A549 (cell line): Measurements from ENCODE around the gene NAA16. TPM values are rescaled to one million over a fixed set of nuclear protein-coding genes. Genes with fewer than 3 reads are reported as not detected.

ENCODE experiments used
- ATAC-seq, 2 experiments: fragments of 200-7000 bp in 1 of 2; fragments of >200 bp in 1 of 2; cut with Nextera tagmentation in 1 of 2; cut with Tn5 transposase in 1 of 2; 3 replicates each; pipeline versions ENCODE4 v1.8.0 to v1.9.1; 2018 to 2020; ENCODE audit warnings: mild to moderate bottlenecking in 1 of 2, moderate library complexity in 1 of 2
- CTCF ChIA-PET: fragments of 300-600 bp; sonication (Branson Sonifier 250); formaldehyde crosslinking; extraction: SDS; loops from one replicate; lab custom pipeline; 2021; ENCODE audit warnings: antibody characterized with exemption, inconsistent platforms; lab: Yijun Ruan, JAX
- POLR2A ChIA-PET: fragments of 350-600 bp; formaldehyde crosslinking; extraction: SDS; loops from one replicate; lab custom pipeline; 2021; ENCODE audit warnings: antibody characterized with exemption, inconsistent platforms; lab: Yijun Ruan, JAX
- DNase-seq, 2 experiments: peaks; one replicate each; pipeline versions ENCODE4 v3.0.0 to v3.0.0-alpha.2; 2011 to 2016; ENCODE audit warnings: low read depth in 1 of 2, low spot score in 1 of 2
- FAIRE-seq: peaks from 2 replicates; lab custom pipeline; 2011; peaks lifted over from hg19 to GRCh38; lab: Jason Lieb, UNC
- H3K27ac ChIP-seq, 2 experiments: fragments of >200 bp; sonication (Bioruptor Twin); formaldehyde crosslinking; 3 replicates each; pipeline ENCODE4 v1.5.1; 2016 to 2017
- H3K4me1 ChIP-seq: fragments of >200 bp; sonication (Bioruptor Twin); formaldehyde crosslinking; 3 replicates; pipeline ENCODE4 v1.6.1; 2016
- H3K4me2 ChIP-seq: fragments of >200 bp; sonication (Bioruptor Twin); formaldehyde crosslinking; 3 replicates; pipeline ENCODE4 v1.6.1; 2016
- H3K4me3 ChIP-seq: fragments of >200 bp; sonication (Bioruptor Twin); formaldehyde crosslinking; 3 replicates; pipeline ENCODE4 v1.5.1; 2016
- H3K9me3 ChIP-seq: fragments of >200 bp; sonication (Bioruptor Twin); formaldehyde crosslinking; 3 replicates; pipeline ENCODE4 v1.6.1; 2016
- BCL3 ChIP-seq: fragments of >200 bp; sonication (Bioruptor Twin); formaldehyde crosslinking; IDR thresholded peaks from 3 replicates; pipeline ENCODE4 v1.6.1; 2016
- BHLHE40 ChIP-seq: IDR thresholded peaks from 2 replicates; pipeline ENCODE4 v1.6.1; 2012; ENCODE audit warnings: low read depth, low read length, inconsistent platforms
- CBX8 ChIP-seq: fragments of 200-600 bp; sonication (generic); IDR thresholded peaks from 2 replicates; pipeline ENCODE4 v1.6.1; 2016
- CEBPB ChIP-seq, 2 experiments: fragments of >200 bp in 1 of 2; sonication (Bioruptor Twin) in 1 of 2; formaldehyde crosslinking in 1 of 2; IDR thresholded peaks; 2 replicates each; pipeline ENCODE4 v1.6.1; 2012 to 2016
- ESRRA ChIP-seq: fragments of 150-350 bp; IDR thresholded peaks from 2 replicates; pipeline ENCODE4 v1.6.1; 2014; ENCODE audit warnings: mild to moderate bottlenecking, low read length, borderline replicate concordance
- FOXS1 ChIP-seq: fragments of 250-450 bp; sonication (Bioruptor Pico); IDR thresholded peaks from 2 replicates; pipeline ENCODE4 v1.5.0; 2020; ENCODE audit warnings: mild to moderate bottlenecking, moderate library complexity
- GATA3 ChIP-seq: IDR thresholded peaks from 2 replicates; pipeline ENCODE4 v1.6.1; 2012; ENCODE audit warnings: borderline replicate concordance
- HMGXB4 ChIP-seq: fragments of 250-450 bp; sonication (Bioruptor Pico); IDR thresholded peaks from 2 replicates; pipeline ENCODE4 v1.5.0; 2021; ENCODE audit warnings: mild to moderate bottlenecking, moderate library complexity, borderline replicate concordance
- HOXB13 ChIP-seq: fragments of 250-450 bp; sonication (Bioruptor Pico); IDR thresholded peaks from 2 replicates; pipeline ENCODE4 v1.5.0; 2020; ENCODE audit warnings: low read depth, mild to moderate bottlenecking, moderate library complexity
- HOXB5 ChIP-seq: fragments of 250-450 bp; sonication (Bioruptor Pico); IDR thresholded peaks from 2 replicates; pipeline ENCODE4 v1.5.0; 2020; ENCODE audit warnings: mild to moderate bottlenecking, moderate library complexity
- KDM1A ChIP-seq: fragments of 200-600 bp; sonication (generic); IDR thresholded peaks from 2 replicates; pipeline ENCODE4 v1.6.1; 2016; ENCODE audit warnings: low read depth, mild to moderate bottlenecking
- MAX ChIP-seq: IDR thresholded peaks from 2 replicates; pipeline ENCODE4 v1.6.1; 2012
- MAZ ChIP-seq: fragments of 150-350 bp; IDR thresholded peaks from 2 replicates; pipeline ENCODE4 v1.6.1; 2014; ENCODE audit warnings: antibody characterized with exemption, low read depth, low read length, borderline replicate concordance
- NPAS2 ChIP-seq: fragments of 250-450 bp; sonication (Bioruptor Pico); IDR thresholded peaks from 2 replicates; pipeline ENCODE4 v1.8.0; 2022; ENCODE audit warnings: mild to moderate bottlenecking, moderate library complexity, borderline replicate concordance
- PBX3 ChIP-seq: IDR thresholded peaks from 2 replicates; pipeline ENCODE4 v1.6.1; 2012
- PHF8 ChIP-seq: fragments of 200-600 bp; sonication (generic); IDR thresholded peaks from 2 replicates; pipeline ENCODE4 v1.6.1; 2016; ENCODE audit warnings: low read depth, mild to moderate bottlenecking, antibody characterized with exemption, moderate library complexity, borderline replicate concordance
- RFX5 ChIP-seq: fragments of 450-650 bp; IDR thresholded peaks from 2 replicates; pipeline ENCODE4 v1.7.1; 2014; ENCODE audit warnings: antibody characterized with exemption, mild to moderate bottlenecking, moderate library complexity
- RNF2 ChIP-seq: fragments of 200-600 bp; sonication (generic); IDR thresholded peaks from 2 replicates; pipeline ENCODE4 v1.6.1; 2016; ENCODE audit warnings: low read depth, mild to moderate bottlenecking, antibody characterized with exemption, moderate library complexity, borderline replicate concordance
- USF2 ChIP-seq: fragments of 450-650 bp; IDR thresholded peaks from 2 replicates; pipeline ENCODE4 v1.6.1; 2014; ENCODE audit warnings: antibody characterized with exemption
- ZC3H11A ChIP-seq: fragments of 450-650 bp; IDR thresholded peaks from 2 replicates; pipeline ENCODE4 v1.6.1; 2014; ENCODE audit warnings: antibody characterized with exemption, mild to moderate bottlenecking
- ZSCAN20 ChIP-seq: fragments of 250-450 bp; sonication (Bioruptor Pico); IDR thresholded peaks from 2 replicates; pipeline ENCODE4 v1.8.0; 2022; ENCODE audit warnings: mild to moderate bottlenecking, moderate library complexity
- WGBS: methylation state at CpG from one replicate; pipeline ENCODE4 v1.1.6; 2017; ENCODE audit errors: missing lambda C conversion rate; 5-methylcytosine and 5-hydroxymethylcytosine counted together
- polyA plus RNA-seq, 4 experiments: library from polyadenylated mRNA; depleted of rRNA in 3 of 4; stranded (reverse); fragments of >200 nt; fragmentation: RNase III in 1 of 4; extraction: RNeasy Plus Mini Kit Qiagen cat#74134 plus additional on column Dnase treatment in 1 of 4; gene quantifications; 2 replicates in 3 of 4; 3 replicates in 1 of 4; pipeline ENCODE4 v1.2.3, GENCODE V29; 2011 to 2017

NAA16 gene
- polyA plus RNA-seq, 2 of the 4 experiments (the other 2 are of a cell fraction) = 10.5 to 18.8 TPM

- ChIA-PET CTCF (interaction anchor here (0.6 kb wide), 1 partner anchor 56 kb away, joined by 3 read pairs; no protein-coding TSS in a partner anchor), POLR2A (no interaction called here)
- WGBS = 97% methylated on average over 2 of the region's 2 CpGs
- Histone ChIP-seq H3K4me2 (no peak overlapping the region), H3K4me1 (no peaks in the 10 kb centered on the region), H3K4me3 (no peak overlapping the region), H3K9me3 (0 out of 3 replicates have a peak, but pooled peaks cover 4% of the 10 kb centered on the region), H3K27ac (no peak overlapping the region)
- FAIRE-seq (no peak), DNase-seq (no peak), ATAC-seq (no peak)
- no peak for TF ChIP-seq HOXB5 (CRISPR knock-in tag)
- TF ChIP-seq ZSCAN20 = no peak
- TF ChIP-seq RNF2 = no peak
- TF ChIP-seq GATA3 = no peak
- TF ChIP-seq ESRRA = no peak
- TF ChIP-seq PBX3 = no peak
- TF ChIP-seq ZC3H11A = no peak
- TF ChIP-seq MAZ = no peak
- no peak for TF ChIP-seq BHLHE40
- TF ChIP-seq CEBPB (IDR thresholded peaks at IDR 0.05) = no peak
- TF ChIP-seq FOXS1 = no peak
These were observed 54.6 kb downstream of the NAA16 start for GRCh38 chr13:41365631-41366030.

- H3K4me2 ChIP-seq = no peak overlapping the region
- ATAC-seq = no peak
- 92% methylated on average over 2 of the region's 2 CpGs for WGBS
These were observed 59.7 kb downstream of the NAA16 start for GRCh38 chr13:41370736-41371135.

GRCh38 chr13:41377446-41377845, 66.4 kb downstream of the NAA16 start:
- ATAC-seq (no peak), FAIRE-seq (no peak), DNase-seq (no peak)
- H3K9me3 ChIP-seq = no peaks in the 10 kb centered on the region
- POLR2A ChIA-PET = no interaction called here
- no peaks in the 10 kb centered on the region for H3K4me1 ChIP-seq
- TF ChIP-seq ZSCAN20 = no peak
- no peak for TF ChIP-seq BCL3
- TF ChIP-seq USF2 = no peak
- TF ChIP-seq HOXB13 (CRISPR knock-in tag) = no peak
- no peak for TF ChIP-seq MAX
- no peak for TF ChIP-seq ESRRA
- TF ChIP-seq GATA3 = no peak
- no peak for TF ChIP-seq HMGXB4 (CRISPR knock-in tag)
- no peak for TF ChIP-seq PBX3
- 91% methylated on average over 5 of the region's 5 CpGs for WGBS
- no peak overlapping the region for H3K4me2 ChIP-seq
- CTCF ChIA-PET = no interaction called here
- H3K27ac ChIP-seq = no peak overlapping the region
- H3K4me3 ChIP-seq = no peak overlapping the region

More at GRCh38 chr13:41370736-41371135, 59.7 kb downstream of the NAA16 start:
- FAIRE-seq (no peak), DNase-seq (no peak)
- no peak overlapping the region for H3K27ac ChIP-seq
- ChIA-PET CTCF (interaction anchor here (0.6 kb wide), 1 partner anchor 218 kb away, joined by 3 read pairs; no protein-coding TSS in a partner anchor), POLR2A (no interaction called here)
- 0 out of 3 replicates have a peak, but pooled peaks cover 4% of the 10 kb centered on the region for H3K9me3 ChIP-seq
- H3K4me3 ChIP-seq = no peak overlapping the region
- TF ChIP-seq RFX5 (no peak), GATA3 (no peak), PHF8 (no peak), CBX8 (no peak), HMGXB4 (CRISPR knock-in tag) (no peak), ESRRA (no peak), ZC3H11A (no peak), FOXS1 (no peak), KDM1A (no peak), NPAS2 (no peak), RNF2 (no peak)
- H3K4me1 ChIP-seq = no peaks in the 10 kb centered on the region
